ENCODE data around the gene PIAS4. TPM values are rescaled to one million over a fixed set of nuclear protein-coding genes. Genes with fewer than 3 reads are reported as not detected.
A peak's percentile ranks its signal among the peaks of the same experiment; 100 is the strongest.

Gene PIAS4
- total RNA-seq, 1 donor from 2014 or later = 26.0 TPM

GRCh38 chr19:3984908-3985642 lies 22.5 kb upstream of the PIAS4 start, which contains the start of gene EEF2:
EEF2 (minus strand) TSS chr19:3985463; CDS start chr19:3985380, 83 bp downstream.
- Mint-ChIP-seq H3K4me1 (ENCODE audit: low read depth, unreplicated experiment) (peaks cover 38% of the 10 kb centered on the region), H3K9me3 (ENCODE audit: unreplicated experiment) (peaks cover 2% of the 10 kb centered on the region), H3K36me3 (ENCODE audit: low read depth, unreplicated experiment) (peaks cover 23% of the 10 kb centered on the region), H3K27ac (ENCODE audit: unreplicated experiment) (peak within 1 kb of the TSS; percentile 99), H3K27me3 (ENCODE audit: low read depth, unreplicated experiment) (no peaks in the 10 kb centered on the region), H3K4me3 (ENCODE audit: unreplicated experiment) (peak within 1 kb of the TSS; percentile 99)
- TF ChIP-seq CTCF (IDR thresholded peaks at IDR 0.05; ENCODE audit: insufficient read depth, low read depth, low read length) (no peak), EZH2 (IDR thresholded peaks at IDR 0.05; ENCODE audit: insufficient read depth, low read length) (no peak)
- Histone ChIP-seq H3K9ac (ENCODE audit: low read length) (peak within 1 kb of the TSS; percentile 100), H4K20me1 (ENCODE audit: insufficient read depth, low read length) (peaks cover 50% of the 10 kb centered on the region), H3K27me3 (ENCODE audit: insufficient read depth, low read length) (no peaks in the 10 kb centered on the region), H3K4me1 (ENCODE audit: insufficient read depth, low read length) (peaks cover 40% of the 10 kb centered on the region), H3K4me3 (ENCODE audit: insufficient read depth, low read depth, low read length) (peak within 1 kb of the TSS; percentile 99), H3K79me2 (ENCODE audit: insufficient read depth, low read length) (peaks cover 52% of the 10 kb centered on the region), H3K36me3 (ENCODE audit: insufficient read depth, low read length) (peaks cover 37% of the 10 kb centered on the region), H3K27ac (ENCODE audit: low read depth, low read length) (peak within 1 kb of the TSS; percentile 96), H3K9me3 (ENCODE audit: insufficient read depth, low read depth, low read length) (no peaks in the 10 kb centered on the region), H2AFZ (ENCODE audit: low read depth, low read length) (peak within 1 kb of the TSS; percentile 61), H3K4me2 (ENCODE audit: low read length) (peak within 1 kb of the TSS; percentile 98)
- peak; percentile 57 for DNase-seq (ENCODE audit: low read depth)
- FAIRE-seq = no peak

GRCh38 chr19:3985643-3986259 lies 21.8 kb upstream of the PIAS4 start:
- H3K27ac ChIP-seq (ENCODE audit: low read depth, low read length) = no peak overlapping the region
- H3K36me3 ChIP-seq (ENCODE audit: insufficient read depth, low read length) = peaks cover 31% of the 10 kb centered on the region
- peak overlapping the region; percentile 99 for H3K4me3 ChIP-seq (ENCODE audit: insufficient read depth, low read depth, low read length)
- peaks cover 40% of the 10 kb centered on the region for H3K4me1 ChIP-seq (ENCODE audit: insufficient read depth, low read length)
- no peak for TF ChIP-seq EZH2 (IDR thresholded peaks at IDR 0.05; ENCODE audit: insufficient read depth, low read length)
- no peak for TF ChIP-seq CTCF (IDR thresholded peaks at IDR 0.05; ENCODE audit: insufficient read depth, low read depth, low read length)
- FAIRE-seq (no peak), DNase-seq (ENCODE audit: low read depth) (no peak)
- no peaks in the 10 kb centered on the region for H3K27me3 Mint-ChIP-seq (ENCODE audit: low read depth, unreplicated experiment)
- H3K27me3 ChIP-seq (ENCODE audit: insufficient read depth, low read length) = no peaks in the 10 kb centered on the region
- H3K4me1 Mint-ChIP-seq (ENCODE audit: low read depth, unreplicated experiment) = peaks cover 38% of the 10 kb centered on the region
- peak overlapping the region; percentile 61 for H2AFZ ChIP-seq (ENCODE audit: low read depth, low read length)
- peak overlapping the region; percentile 29 for H3K9ac ChIP-seq (ENCODE audit: low read length)
- no peaks in the 10 kb centered on the region for H3K9me3 ChIP-seq (ENCODE audit: insufficient read depth, low read depth, low read length)
- H3K36me3 Mint-ChIP-seq (ENCODE audit: low read depth, unreplicated experiment) = peaks cover 23% of the 10 kb centered on the region
- H4K20me1 ChIP-seq (ENCODE audit: insufficient read depth, low read length) = peaks cover 43% of the 10 kb centered on the region
- H3K9me3 Mint-ChIP-seq (ENCODE audit: unreplicated experiment) = peaks cover 3% of the 10 kb centered on the region
- H3K27ac Mint-ChIP-seq (ENCODE audit: unreplicated experiment) = peak overlapping the region; percentile 72
- peak overlapping the region; percentile 99 for H3K4me3 Mint-ChIP-seq (ENCODE audit: unreplicated experiment)
- peak overlapping the region; percentile 80 for H3K4me2 ChIP-seq (ENCODE audit: low read length)
- peaks cover 46% of the 10 kb centered on the region for H3K79me2 ChIP-seq (ENCODE audit: insufficient read depth, low read length)

Measured in astrocyte (in vitro differentiated cells and primary cell).